DLD1 (cell line): ENCODE data around the gene FSCN2.

Source experiments
- in situ Hi-C: cut with HindIII; loops from 2 replicates; pipeline ENCODE4 v1.10.0; 2017; ENCODE audit warnings: low sequenced_read_pairs

The FSCN2 gene

DNA sequence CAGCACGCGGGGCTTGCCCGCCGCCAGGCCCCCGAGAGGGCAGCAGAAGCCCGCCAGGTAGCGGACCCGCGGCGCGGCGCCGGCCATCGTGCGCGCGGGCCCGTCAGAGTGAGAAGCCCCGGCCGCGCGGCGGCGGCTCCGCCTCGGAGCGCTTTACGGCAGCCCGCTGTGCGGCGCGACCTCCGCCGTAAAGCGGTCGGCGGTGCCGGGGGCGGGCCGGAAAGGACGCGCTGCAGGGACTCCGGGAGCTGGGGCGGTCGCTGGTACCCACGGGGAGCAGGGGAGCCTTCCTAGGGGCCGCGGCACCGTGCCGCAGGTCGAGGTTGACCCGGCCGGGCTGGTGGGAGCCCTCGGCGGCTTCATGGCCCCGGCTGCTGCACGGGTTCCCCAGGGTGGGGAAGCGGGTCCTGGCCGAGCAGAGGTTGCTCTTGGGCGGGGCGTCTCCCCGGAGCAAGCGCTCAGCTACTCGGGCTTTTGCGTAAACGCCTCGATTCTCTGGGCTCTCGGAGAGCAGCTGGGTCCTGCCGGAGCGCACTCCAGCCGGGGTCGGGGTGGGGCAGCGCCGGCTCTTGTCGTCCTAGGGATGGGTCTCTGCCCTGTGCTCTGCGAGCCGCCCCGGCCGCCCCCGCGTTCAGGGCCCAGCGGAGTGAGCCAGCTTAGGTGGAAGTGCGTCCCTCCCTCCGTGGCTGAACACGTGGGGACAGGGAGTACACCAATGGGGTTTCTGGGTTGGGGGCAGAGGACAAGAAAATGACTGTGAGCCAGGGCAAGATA, 24.3 kb downstream of the FSCN2 start, which contains the start of gene FAAP100:
Gene FAAP100, minus strand, starts transcription at position 110 of the 774 bp plus-strand sequence. Its CDS starts 23 bp downstream, at position 87.
- in situ Hi-C loops, result no loop called here

DNA sequence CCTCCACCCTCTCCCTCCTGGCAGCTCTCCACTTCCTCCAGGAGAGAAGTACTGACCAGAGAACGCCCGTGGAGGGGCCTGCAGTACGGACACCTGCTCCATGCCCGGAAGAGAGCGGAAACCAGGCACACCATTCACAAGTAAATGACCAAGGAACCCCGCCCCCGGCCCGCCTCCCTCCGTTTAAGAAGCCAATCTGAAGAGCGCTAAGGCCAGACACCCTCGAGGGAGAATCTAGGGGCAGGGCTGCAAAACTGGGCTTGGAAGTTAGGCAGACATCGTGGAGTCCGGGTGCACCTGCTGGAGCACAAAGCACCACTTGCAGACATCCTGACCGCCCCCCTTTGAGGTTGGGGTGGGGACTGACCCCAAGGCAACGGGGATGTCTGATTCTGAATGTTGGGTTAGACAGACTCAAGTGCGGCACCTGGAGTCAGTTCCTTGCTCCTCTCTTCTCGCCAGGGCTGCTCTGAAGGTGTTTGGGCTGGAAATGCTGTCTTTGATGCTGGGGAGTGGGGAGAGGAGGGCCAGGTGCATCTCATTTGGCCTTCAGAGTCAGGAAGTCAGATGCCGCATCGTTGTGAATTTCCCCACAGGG, 24.9 kb downstream of the FSCN2 start:
- in situ Hi-C loops, result no loop called here

DNA sequence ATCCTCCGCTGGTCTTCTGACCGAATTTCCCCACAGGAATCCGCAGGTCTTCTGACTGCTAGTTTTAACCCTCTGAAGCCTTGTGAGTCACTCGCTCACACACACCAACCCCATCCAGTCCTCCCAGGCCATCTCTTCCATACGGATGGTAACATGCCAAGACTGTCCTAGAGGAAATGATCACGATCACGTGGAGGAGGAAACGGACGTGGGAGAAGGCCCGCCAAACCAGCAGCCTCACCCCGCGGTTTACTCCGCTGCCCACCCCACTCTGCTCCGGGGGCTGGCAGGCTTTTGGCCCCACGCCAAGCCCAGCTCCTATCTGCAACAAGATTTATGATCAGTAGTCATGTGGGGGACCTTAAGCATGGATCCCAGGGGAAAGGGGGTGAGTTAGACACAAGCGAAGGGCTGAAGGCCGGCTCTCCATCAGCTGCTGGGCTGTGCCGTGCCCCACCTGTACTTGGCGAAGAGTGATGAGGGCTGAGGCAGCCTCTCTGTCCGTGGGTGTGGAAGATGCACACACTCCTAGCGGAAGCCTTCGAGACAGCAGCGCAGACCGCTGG, 25.5 kb downstream of the FSCN2 start:
- in situ Hi-C loops, result no loop called here

DNA sequence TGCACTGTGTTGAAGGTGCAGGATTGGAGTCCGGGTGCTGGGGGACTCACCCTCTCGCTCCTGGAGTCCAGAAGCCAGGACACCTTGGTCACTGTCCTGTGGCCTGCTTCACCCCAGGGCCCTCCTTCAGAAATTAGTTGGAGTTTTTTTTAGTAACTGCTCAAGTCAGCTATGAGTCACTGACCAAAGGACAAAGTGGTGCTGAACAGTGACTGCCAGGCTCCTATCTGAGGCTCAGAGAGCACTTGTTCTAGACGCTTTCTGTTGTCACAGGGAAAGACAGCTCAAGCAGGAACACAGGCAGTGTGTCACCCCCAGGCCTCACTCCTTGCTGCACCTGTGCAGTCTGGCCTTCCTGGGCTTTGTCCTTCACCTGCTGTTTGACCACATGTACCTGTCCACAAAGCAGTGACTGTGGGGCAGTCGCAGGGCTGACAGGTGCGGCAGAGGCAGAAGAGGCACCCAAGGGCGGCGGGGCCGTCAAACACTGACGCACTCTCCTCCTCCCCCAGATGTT, 28.1 kb downstream of the FSCN2 start:
- in situ Hi-C loops, result no loop called here

DNA sequence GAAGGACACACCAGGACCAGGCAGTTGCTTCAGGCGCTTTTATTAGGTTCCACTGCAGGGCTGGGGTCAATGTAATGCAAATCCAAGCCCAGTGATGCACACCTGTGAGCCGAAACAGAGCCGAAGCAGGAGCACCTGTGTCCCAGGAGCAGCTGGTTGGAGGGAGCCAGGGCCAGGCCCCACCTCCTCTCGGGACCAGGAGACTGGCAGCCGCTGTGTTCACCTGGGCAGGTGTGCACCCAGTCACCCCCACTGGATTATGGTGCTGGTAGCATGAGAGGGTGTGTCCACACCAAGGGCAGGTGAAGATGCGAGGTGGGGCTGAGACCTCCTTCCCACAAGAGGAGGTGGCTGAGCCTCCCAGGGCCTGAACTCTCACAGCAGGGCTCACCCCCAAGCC, 28.7 kb downstream of the FSCN2 start:
- in situ Hi-C loops, result no loop called here

DNA sequence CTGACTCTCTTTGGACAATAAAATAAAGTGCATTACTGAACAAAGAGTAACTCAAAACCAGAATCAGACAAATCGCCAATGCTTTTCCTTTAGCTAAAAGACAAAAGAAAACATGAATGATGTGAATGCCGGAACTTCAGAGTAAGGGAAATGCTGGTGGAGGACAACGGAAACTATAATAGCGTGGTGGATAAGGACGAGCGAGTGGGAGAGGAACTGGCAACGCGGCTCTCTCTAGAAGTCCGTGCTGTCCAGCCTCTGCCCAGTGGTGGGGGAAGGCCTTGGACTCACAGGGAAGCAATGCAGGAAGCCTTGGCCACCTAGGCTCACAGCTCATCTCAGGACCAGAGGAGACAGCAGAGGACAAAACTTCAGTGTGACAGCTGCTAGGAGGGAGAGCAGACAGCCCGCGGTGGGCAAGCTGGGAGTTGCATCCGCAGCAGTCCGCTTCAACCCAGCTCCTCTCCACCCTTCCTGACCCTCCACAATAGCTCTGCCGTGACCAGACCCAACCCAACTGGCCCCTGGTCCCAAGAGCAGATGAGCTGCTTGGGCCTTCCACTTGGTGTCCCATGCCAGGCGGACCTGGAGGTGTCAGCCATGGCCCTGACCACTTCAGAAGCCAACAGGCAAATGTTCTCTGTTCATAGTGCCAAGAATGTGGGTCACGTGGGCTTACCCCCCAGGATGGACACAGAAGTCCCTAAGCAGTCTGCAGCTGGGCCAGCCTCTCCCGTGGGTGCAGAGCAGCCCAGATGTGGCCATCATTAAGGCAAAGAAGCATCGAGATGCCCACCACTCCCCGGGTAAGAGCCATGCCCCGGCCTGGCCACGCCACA, 29.3 kb downstream of the FSCN2 start:
- in situ Hi-C loops, result no loop called here

DNA sequence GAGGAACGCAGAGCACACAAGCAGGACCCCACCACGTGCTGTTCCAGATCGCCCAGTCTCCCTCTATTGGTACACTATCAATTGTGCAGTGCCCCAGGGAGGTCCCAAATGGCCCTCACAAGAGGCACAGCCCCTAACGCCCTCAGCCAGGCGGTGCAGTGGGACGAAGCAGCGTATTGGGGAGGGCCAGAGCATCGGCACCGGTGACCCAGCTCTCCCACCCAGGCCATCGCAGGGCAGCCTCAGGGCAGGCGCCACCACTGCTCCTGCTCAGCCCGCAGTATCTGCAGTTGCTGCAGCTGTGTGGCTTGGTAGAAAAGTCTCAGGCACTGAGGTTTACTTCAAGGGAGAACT, 29.9 kb downstream of the FSCN2 start:
- in situ Hi-C loops, result no loop called here

DNA sequence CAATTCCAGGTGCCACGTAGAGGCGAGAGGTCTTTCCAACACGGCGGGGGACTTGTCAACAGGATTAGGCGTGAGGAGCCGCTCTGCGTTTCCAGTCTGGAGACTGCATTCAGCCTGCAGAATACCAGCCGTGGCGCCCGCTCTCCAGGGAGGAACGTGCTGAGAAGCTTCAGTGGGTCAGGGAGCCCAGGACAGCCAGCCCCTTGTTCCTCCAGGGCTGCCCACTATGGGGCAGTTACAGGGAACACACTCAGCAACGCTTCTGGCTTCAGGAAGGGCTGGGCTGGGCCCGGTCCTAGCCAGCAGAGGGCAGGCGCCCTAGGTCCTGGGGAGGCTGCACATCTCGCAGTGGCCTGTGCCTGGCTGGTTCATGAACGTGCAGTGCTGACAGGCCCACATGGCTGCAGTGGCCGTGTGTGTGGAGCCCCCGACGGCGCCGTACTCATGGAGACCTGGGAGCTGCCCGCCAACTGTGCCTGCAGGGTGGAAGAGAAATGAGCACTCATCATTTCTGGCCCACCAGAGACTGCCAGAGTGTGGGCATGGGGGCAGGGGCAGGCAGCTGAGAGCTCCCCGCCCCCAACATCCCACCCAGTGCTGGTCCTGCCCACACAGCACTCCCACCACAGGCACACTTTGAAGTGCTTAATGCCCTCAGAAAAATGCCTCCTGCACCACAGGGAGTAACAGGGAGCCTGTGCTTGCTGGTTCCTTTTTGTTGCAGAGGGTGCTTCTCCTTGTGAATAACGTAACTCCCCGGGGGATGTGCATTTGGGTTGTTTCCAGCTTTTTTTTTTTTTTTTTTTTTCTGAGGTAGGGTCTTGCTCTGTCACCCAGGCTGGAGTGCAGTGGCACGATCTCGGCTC, 31.0 kb downstream of the FSCN2 start:
- in situ Hi-C loops, result no loop called here

DNA sequence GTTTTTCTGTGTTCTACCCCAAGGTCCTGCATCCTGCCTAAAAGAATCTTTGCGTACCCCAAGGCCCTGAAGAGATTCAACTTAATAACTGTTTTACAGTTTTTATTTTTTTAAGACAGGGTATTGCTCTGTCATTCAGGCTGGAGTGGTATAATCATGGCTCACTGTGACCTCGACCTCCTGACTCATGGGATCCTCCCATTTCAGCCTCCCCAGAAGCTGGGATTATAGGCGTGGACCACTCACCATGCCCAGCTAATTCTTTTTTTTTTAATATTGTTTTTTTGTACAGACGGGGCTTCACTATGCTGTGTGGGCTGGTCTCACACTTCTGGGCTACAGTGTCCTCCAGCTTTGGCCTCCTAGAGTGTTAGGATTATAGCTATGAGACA, 33.3 kb downstream of the FSCN2 start:
- in situ Hi-C loops, result no loop called here

DNA sequence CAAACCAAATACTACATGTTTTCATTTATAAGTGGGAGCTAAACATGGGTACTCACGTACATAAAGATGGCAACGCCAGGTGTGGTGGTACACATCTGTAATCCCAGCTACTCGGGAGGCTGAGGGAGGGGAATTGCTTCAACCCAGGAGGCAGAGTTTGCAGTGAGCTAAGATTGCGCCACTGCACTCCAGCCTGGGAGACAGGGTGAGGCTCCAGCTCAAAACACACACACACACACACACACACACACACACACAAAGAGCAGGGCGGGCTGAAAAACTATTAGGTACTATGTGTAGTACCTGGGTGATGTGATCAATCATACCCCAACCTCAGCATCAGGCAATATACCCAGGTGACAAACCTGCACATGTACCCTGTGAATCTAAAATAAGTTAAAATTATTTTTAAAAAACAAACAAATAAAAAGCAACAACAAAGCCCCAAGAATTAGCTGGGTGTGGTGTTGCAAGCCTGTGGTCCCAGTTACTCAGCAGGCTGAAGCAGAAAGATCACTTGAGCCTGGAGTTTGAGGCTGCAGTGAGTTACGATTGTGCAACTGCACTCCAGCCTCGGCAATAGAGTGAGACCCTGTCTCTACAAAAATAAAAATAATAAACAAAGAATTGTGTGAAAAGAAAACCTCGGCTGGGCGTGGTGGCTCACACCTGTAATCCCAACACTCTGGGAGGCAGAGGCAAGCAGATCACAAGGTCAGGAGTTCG, 35.8 kb downstream of the FSCN2 start:
- in situ Hi-C loops, result no loop called here

DNA sequence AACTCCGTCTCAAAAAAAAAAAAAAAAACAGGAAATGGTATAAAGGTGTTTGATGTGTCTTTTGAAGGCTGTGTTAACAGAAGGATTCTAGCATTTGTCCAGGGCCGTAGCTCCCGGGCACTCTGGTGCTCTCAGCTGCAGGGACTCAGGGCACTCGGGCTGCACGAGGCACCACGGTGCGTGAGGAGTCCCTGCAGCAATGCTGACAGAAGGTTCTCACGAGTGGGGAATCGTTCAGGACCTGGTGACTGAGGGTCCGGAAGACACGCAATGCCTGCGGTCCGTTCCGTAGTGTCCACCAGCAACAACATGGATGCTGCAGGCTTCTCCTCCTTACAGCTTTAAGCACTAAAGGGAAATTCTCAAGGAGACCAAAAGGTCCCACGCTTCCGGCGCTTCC, 36.6 kb downstream of the FSCN2 start:
- in situ Hi-C loops, result no loop called here

DNA sequence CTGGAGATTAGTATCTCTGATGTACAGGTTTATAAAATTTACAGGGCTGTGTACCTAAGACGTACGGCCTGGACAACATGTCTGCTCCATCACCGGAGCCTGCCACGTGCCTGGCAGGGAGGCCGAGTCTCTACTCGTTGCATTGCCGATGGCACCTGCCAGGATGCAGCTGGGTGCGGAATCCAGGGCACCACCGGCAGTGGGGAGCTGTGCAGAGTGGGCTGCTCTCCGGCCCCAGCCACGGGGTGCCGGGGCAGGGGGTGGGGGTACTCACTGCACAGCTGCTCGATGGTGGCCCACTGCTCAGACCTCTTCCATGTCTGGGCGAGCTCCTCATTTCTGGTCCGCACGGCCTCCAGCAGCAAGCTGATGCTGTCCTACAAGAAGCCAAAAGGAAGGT, 37.1 kb downstream of the FSCN2 start:
- in situ Hi-C loops, result no loop called here

DNA sequence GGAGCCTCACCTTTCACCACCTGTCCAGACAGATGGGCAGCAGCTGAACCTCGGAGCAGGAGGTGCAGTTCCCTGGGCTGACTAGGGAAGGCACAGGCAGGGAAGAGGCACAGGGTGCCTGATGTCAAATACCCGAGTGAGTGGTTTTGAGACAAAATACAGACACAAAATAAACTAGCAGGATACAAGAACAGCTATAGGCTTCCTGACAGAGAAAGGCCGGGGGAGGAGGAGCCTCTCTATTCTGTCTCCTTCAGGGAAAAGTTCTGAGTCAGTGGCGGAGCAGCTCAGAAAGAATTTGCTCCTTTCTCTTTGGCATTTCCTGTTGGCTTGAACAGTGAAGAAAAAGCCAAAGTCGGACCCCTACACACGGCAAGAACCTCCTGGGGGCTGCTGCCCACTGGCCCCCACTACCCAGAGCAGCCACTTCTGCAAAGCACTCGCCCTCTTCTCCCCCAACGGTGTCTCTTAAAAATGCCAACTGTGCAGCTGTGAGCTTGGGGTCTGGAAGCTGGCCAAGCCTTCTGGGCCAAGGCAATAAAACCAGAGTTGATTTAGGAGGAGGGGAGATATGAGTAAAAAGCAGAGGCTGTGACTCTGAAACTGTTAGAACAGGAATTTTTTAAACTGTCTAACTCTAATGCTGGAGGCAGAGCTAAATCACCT, 38.4 kb downstream of the FSCN2 start:
- in situ Hi-C loops, result no loop called here

DNA sequence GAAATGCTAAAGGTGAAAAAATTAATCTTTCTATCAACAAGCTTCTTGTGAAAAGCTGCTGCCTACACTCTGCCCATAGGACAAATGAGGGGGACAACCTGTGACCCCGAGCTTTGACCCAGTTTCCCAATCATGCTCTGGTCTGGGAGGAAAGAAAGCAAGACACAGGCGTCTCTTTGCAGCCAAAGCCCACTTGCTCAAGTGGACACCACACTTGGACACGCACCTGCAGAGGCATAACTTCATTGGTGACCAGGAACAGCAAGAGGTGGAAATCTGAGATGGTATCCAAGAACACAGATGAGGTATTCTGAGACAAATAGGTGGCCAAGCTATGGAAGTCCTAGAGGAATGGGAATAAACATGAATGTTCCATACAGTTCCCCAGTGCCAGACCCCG, 39.0 kb downstream of the FSCN2 start:
- in situ Hi-C loops, result no loop called here

DNA sequence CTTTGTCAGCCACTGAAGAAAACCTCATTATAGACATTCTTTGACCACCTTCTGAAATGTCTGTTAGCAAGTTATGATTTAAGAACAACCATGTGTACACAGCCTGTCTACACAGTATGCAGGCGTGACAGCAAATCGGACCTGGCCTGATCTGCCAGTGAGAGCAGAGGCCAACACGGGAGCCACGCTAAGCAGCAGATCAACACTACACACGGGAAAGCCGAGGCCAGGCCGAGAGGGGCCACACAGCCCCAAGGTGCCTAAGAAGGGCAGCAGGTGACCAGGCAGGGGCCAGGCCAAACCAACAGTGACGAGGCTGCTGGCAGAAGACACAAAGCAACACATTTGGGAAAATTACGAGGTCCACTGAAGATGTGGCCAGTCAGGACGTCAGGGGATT, 40.2 kb downstream of the FSCN2 start:
- in situ Hi-C loops, result no loop called here

DNA sequence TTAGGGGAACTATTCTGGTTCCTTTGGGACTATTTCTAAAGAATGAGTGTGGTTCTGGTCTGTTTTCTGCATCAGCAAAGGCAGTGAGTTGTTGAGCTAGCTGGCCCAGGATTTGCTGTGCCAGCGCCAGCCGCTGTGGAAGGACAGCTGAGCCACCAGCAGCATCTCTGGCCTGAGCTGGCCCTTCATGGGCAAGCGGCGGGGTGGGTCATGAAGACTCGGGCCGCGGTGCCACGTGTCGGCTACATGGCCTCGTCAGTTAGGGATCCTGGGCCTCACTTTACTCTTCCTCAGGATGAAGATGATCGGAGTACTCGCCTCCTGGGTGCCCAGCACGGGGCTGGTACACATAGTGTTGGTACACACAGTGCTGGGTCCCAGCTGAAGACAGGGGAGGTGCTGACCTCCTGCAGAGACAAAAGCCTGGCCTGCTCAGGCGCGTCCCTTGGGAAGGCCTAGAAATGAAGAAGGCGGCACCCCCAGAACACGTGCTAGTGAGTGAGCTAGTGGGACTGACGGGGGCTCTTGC, 41.9 kb downstream of the FSCN2 start:
- in situ Hi-C loops, result no loop called here

DNA sequence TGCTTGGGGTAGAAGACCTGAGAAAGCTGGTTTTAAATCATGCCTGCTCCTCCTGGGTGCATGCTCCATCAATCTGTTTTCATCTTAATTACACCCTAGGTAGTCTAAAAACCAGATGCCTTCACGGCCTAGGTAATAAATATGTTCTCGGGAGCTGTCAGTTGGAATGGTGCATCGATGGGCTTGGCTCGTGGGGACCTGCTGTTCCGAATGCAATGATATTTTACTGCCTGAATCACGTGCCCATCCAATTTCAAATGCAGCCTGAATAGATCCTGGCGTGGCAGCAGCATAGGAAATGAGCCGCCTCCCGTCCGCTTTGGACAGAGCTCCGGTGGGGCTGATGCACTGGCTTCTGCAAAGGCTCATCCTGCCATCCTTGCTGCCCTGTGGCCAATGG, 42.8 kb downstream of the FSCN2 start:
- in situ Hi-C loops, result no loop called here

DNA sequence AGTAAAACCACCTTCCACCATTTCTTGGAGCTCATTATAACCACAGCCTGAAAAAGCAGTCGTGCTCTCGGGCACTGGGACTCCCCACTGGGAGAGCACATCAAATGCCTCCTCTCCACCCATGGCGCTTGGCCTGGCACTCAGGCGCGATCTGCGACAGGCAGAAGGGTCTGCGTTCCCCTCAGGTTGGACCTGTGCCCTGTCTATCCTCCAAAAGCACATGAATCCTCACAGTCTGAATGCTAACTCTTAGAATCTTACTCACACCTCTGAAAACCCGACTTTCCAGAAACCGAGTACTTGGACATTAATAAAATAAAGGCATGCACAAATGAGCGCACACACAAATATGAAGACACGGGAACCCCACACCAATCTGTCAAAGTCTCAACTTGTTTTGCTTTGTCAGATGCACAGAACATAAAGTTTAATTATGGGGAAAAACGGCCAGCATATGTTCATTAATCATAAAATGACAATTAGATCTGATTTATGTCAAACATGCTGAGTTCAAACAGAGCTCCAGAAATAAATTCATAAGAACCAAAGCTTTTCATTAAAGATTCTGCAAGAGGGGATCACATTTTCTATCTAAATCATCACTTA, 44.5 kb downstream of the FSCN2 start:
- in situ Hi-C loops, result no loop called here
